HepG2 (cell line): ENCODE results near the gene PUS7.

Experiments used
- JUNB ChIP-seq: sonication (generic); formaldehyde crosslinking; IDR thresholded peaks from 2 replicates; pipeline ENCODE4 v1.8.0; 2022; ENCODE audit warnings: missing genetic modification reagents, mild to moderate bottlenecking, borderline replicate concordance
- MYC ChIP-seq: sonication (generic); formaldehyde crosslinking; IDR thresholded peaks from 2 replicates; pipeline ENCODE4 v1.9.0; 2021; ENCODE audit warnings: missing genetic modification reagents, borderline replicate concordance
- NCOA2 ChIP-seq: sonication (generic); formaldehyde crosslinking; IDR thresholded peaks from 2 replicates; pipeline ENCODE4 v1.8.0; 2022; ENCODE audit warnings: inconsistent platforms
- NPAS2 ChIP-seq: sonication (generic); formaldehyde crosslinking; IDR thresholded peaks from 2 replicates; pipeline ENCODE4 v1.8.0; 2022; ENCODE audit warnings: mild to moderate bottlenecking, missing genetic modification reagents, borderline replicate concordance
- PHF5A ChIP-seq: IDR thresholded peaks from one replicate; pipeline ENCODE4 v1.6.1; 2018; ENCODE audit warnings: low read depth, missing genetic modification reagents; ENCODE audit not compliant: unreplicated experiment
- POLR2A ChIP-seq, 2 experiments: IDR thresholded peaks; 2 replicates each; pipeline ENCODE4 v1.6.1; 2011; ENCODE audit warnings: low read depth in 2 of 2, low read length in 2 of 2, mild to moderate bottlenecking in 1 of 2, moderate library complexity in 1 of 2; ENCODE audit not compliant: insufficient read depth in 1 of 2
- RELA ChIP-seq: sonication (generic); formaldehyde crosslinking; IDR thresholded peaks from 2 replicates; pipeline ENCODE4 v1.4.0; 2020; ENCODE audit warnings: missing genetic modification reagents
- SCMH1 ChIP-seq: sonication (generic); formaldehyde crosslinking; IDR thresholded peaks from 2 replicates; pipeline ENCODE4 v1.9.0; 2021; ENCODE audit warnings: missing genetic modification reagents, mild to moderate bottlenecking, borderline replicate concordance
- SP4 ChIP-seq: sonication (generic); formaldehyde crosslinking; IDR thresholded peaks from 2 replicates; pipeline ENCODE4 v1.8.1; 2023; ENCODE audit warnings: mild to moderate bottlenecking, missing genetic modification reagents
- ZFP36 ChIP-seq: fragments of 150-350 bp; IDR thresholded peaks from 2 replicates; pipeline ENCODE4 v1.6.1; 2018; ENCODE audit warnings: borderline replicate concordance, low read length, low read depth; ENCODE audit not compliant: partially characterized antibody
- ZNF530 ChIP-seq: sonication (generic); formaldehyde crosslinking; IDR thresholded peaks from 2 replicates; pipeline ENCODE4 v1.5.0; 2020; ENCODE audit warnings: low read depth, mild to moderate bottlenecking, missing genetic modification reagents
- TF ChIP-seq, protein P1 (sequence below): sonication (generic); formaldehyde crosslinking; IDR thresholded peaks from 2 replicates; pipeline ENCODE4 v1.4.0; 2020; ENCODE audit warnings: low read depth, missing genetic modification reagents

GRCh38 chr7:105413887-105414437, 108.1 kb downstream of the PUS7 start:
- TF ChIP-seq JUNB (CRISPR knock-in tag) (no peak), MYC (no peak), SP4 (CRISPR knock-in tag) (no peak), RELA (no peak), POLR2A (IDR thresholded peaks at IDR 0.05; ENCODE audit: insufficient read depth in 1 of 2, low read depth in 2 of 2, low read length in 2 of 2) (no peak), NCOA2 (CRISPR knock-in tag) (no peak), SCMH1 (no peak), ZNF530 (no peak), NPAS2 (CRISPR knock-in tag) (no peak), PHF5A (no peak), ZFP36 (no peak)
- TF ChIP-seq, protein P1, sequence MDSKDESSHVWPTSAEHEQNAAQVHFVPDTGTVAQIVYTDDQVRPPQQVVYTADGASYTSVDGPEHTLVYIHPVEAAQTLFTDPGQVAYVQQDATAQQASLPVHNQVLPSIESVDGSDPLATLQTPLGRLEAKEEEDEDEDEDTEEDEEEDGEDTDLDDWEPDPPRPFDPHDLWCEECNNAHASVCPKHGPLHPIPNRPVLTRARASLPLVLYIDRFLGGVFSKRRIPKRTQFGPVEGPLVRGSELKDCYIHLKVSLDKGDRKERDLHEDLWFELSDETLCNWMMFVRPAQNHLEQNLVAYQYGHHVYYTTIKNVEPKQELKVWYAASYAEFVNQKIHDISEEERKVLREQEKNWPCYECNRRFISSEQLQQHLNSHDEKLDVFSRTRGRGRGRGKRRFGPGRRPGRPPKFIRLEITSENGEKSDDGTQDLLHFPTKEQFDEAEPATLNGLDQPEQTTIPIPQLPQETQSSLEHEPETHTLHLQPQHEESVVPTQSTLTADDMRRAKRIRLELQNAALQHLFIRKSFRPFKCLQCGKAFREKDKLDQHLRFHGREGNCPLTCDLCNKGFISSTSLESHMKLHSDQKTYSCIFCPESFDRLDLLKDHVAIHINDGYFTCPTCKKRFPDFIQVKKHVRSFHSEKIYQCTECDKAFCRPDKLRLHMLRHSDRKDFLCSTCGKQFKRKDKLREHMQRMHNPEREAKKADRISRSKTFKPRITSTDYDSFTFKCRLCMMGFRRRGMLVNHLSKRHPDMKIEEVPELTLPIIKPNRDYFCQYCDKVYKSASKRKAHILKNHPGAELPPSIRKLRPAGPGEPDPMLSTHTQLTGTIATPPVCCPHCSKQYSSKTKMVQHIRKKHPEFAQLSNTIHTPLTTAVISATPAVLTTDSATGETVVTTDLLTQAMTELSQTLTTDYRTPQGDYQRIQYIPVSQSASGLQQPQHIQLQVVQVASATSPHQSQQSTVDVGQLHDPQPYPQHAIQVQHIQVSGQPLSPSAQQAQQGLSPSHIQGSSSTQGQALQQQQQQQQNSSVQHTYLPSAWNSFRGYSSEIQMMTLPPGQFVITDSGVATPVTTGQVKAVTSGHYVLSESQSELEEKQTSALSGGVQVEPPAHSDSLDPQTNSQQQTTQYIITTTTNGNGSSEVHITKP, result no peak
